Transverse colon (tissue), 3 donors: ENCODE data around the gene IMPG2.

Experiments used
- CTCF ChIP-seq, 5 experiments: fragments of 200-600 bp in 3 of 5; fragments of 450-650 bp in 2 of 5; sonication (generic) in 3 of 5; IDR thresholded peaks; 1 replicate in 2 of 5; 2 replicates in 3 of 5; pipeline ENCODE4 v1.5.1; 2016 to 2017; ENCODE audit warnings: antibody characterized with exemption in 5 of 5, inconsistent platforms in 3 of 5, mild to moderate bottlenecking in 2 of 5, moderate library complexity in 1 of 5
- EP300 ChIP-seq: sonication (generic); formaldehyde crosslinking; IDR thresholded peaks from one replicate; pipeline ENCODE4 v1.6.1; 2017; ENCODE audit warnings: antibody characterized with exemption, low read depth

- no peak for TF ChIP-seq CTCF (IDR thresholded peaks at IDR 0.05)
- no peak for TF ChIP-seq EP300
Measured at GRCh38 chr3:101204246-101204645, 116.1 kb downstream of the IMPG2 start.
